ENCODE results near the gene ENAH. TPM values are rescaled to one million over a fixed set of nuclear protein-coding genes. Genes with fewer than 3 reads are reported as not detected.

Gene ENAH
- total RNA-seq, 1 experiment from 2014 or later: 216 TPM

DNA sequence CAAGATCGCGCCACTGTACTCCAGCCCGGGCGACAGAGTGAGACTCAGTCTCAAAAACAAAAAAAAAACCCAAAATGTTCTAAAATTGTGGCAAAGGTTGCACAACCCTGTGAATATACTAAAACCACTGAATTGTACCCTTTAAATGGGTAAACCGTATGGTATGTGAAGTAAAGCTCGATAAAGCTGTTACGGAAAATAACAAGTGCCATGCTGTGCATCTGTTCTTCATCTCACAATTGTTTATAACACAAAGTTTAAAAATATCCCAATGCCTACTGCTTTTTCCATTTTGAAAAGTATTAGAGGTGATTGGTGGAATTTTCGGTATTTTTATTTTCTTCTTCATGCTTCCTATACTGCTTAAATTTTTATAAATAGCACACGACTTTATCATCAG is 111.5 kb downstream of the ENAH start:
- Histone ChIP-seq H3K27me3 (replicated peaks) (no peaks in the 10 kb centered on the region), H3K9me3 (replicated peaks) (no peaks in the 10 kb centered on the region), H3K4me3 (no peak overlapping the region), H3K27ac (no peak overlapping the region), H3K36me3 (0 out of 2 replicates have a peak, but pooled peaks cover 4% of the 10 kb centered on the region), H3K4me1 (replicated peaks) (no peaks in the 10 kb centered on the region)
- no peak for DNase-seq (ENCODE audit: low read depth in 1 of 2, low spot score in 2 of 2)

GRCh38 chr1:225539575-225539974 is 113.3 kb downstream of the ENAH start:
- no peak overlapping the region for H3K27ac ChIP-seq
- no peaks in the 10 kb centered on the region for H3K9me3 ChIP-seq (replicated peaks)
- no peaks in the 10 kb centered on the region for H3K27me3 ChIP-seq (replicated peaks)
- no peak for DNase-seq (ENCODE audit: low read depth in 1 of 2, low spot score in 2 of 2)
- no peaks in the 10 kb centered on the region for H3K4me1 ChIP-seq (replicated peaks)
- H3K4me3 ChIP-seq: no peak overlapping the region
- H3K36me3 ChIP-seq: 0 out of 2 replicates have a peak, but pooled peaks cover 4% of the 10 kb centered on the region

DNA sequence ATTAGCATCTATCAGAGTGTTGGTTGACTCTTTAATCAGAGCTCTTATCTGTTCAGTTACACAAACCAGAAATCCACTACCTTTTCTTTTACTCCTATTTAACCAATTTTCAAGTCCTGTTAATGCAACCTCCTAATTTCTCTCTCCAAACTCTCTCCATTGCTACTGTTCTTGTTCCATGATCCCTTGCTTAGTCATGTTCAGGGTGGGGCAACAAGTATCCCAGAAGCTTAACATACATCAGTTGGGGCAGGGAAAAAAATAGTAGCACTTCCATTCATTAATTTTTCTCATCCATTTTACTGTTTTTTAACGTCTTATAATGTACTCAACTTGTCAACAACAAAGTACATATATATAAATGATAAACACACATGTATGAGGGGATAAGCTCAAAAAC is 113.9 kb downstream of the ENAH start:
- Histone ChIP-seq H3K36me3 (0 out of 2 replicates have a peak, but pooled peaks cover 4% of the 10 kb centered on the region), H3K27me3 (replicated peaks) (no peaks in the 10 kb centered on the region), H3K27ac (no peak overlapping the region), H3K4me1 (replicated peaks) (no peaks in the 10 kb centered on the region), H3K4me3 (no peak overlapping the region), H3K9me3 (replicated peaks) (no peaks in the 10 kb centered on the region)
- no peak for DNase-seq (ENCODE audit: low read depth in 1 of 2, low spot score in 2 of 2)

DNA sequence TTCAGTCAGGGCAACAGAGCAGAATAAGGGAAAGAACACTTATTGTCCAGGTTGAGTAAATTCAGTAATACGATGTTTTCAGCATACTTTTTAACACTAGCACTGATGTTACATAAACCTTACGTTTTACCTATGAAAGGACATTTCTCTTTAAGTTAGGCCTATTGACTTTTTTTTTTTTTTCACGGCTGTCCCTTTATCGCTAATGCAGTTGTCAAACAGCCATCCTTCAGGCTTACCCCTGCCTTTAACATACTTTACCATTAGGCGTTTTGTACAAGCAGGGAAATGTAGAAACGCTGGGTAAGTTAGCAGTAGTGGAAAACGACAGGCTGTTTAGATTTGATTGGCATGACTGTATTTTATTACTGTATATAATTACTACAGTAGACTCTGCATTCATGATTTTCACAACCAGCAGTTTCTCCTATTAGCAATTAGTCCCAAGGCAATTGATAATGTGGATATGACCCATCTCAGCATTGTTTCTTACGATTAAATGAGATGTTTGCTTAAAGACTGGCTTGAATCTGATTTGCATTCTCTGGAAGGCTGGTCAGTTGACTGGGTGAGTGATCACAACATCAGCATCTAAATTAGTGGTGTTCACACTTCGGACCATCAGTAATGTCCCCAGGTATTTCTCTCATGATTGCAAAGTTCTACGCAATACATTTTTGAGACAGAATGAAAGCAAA is 115.2 kb downstream of the ENAH start:
- Histone ChIP-seq H3K9me3 (replicated peaks) (no peaks in the 10 kb centered on the region), H3K4me3 (no peak overlapping the region), H3K27ac (no peak overlapping the region), H3K27me3 (replicated peaks) (no peaks in the 10 kb centered on the region), H3K4me1 (replicated peaks) (no peaks in the 10 kb centered on the region), H3K36me3 (0 out of 2 replicates have a peak, but pooled peaks cover 4% of the 10 kb centered on the region)
- DNase-seq (ENCODE audit: low read depth in 1 of 2, low spot score in 2 of 2): no peak

DNA sequence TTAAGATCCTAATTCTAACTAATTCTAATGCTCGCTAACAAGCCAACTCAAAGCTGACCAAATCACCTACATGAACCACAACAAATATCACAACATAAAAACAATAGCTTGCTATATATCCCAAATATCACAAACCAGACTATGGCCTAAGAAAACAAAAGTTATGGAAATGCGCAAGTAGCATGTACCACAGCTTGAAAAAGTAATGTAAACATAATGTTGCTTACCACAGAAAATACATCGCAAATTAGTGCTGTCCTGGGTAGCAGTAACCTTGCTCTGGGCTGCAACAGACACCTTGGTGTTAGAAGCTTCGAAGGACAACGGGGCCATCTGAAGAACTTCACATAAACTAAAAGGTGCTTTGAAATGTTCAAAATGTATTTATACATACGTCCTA is 117.6 kb downstream of the ENAH start:
- Histone ChIP-seq H3K9me3 (replicated peaks) (no peaks in the 10 kb centered on the region), H3K27me3 (replicated peaks) (no peaks in the 10 kb centered on the region), H3K36me3 (no peaks in the 10 kb centered on the region), H3K4me1 (replicated peaks) (no peaks in the 10 kb centered on the region), H3K27ac (no peak overlapping the region), H3K4me3 (no peak overlapping the region)
- DNase-seq (ENCODE audit: low read depth in 1 of 2, low spot score in 2 of 2): no peak

- no peaks in the 10 kb centered on the region for H3K27me3 ChIP-seq (replicated peaks)
- no peaks in the 10 kb centered on the region for H3K9me3 ChIP-seq (replicated peaks)
- no peaks in the 10 kb centered on the region for H3K4me1 ChIP-seq (replicated peaks)
- no peak overlapping the region for H3K27ac ChIP-seq
- H3K36me3 ChIP-seq: peaks cover 2% of the 10 kb centered on the region; the same call in 1 of the 2 replicates
- DNase-seq (ENCODE audit: low read depth in 1 of 2, low spot score in 2 of 2): no peak
- H3K4me3 ChIP-seq: no peak overlapping the region
Measured at GRCh38 chr1:225534772-225535171, 118.2 kb downstream of the ENAH start.

- no peaks in the 10 kb centered on the region for H3K4me1 ChIP-seq (replicated peaks)
- no peaks in the 10 kb centered on the region for H3K27me3 ChIP-seq (replicated peaks)
- H3K4me3 ChIP-seq: no peak overlapping the region
- DNase-seq (ENCODE audit: low read depth in 1 of 2, low spot score in 2 of 2): no peak
- no peaks in the 10 kb centered on the region for H3K9me3 ChIP-seq (replicated peaks)
- H3K27ac ChIP-seq: no peak overlapping the region
- peaks cover 9% of the 10 kb centered on the region; the same call in 1 of the 2 replicates for H3K36me3 ChIP-seq
Measured at GRCh38 chr1:225534135-225534534, 118.8 kb downstream of the ENAH start.

DNA sequence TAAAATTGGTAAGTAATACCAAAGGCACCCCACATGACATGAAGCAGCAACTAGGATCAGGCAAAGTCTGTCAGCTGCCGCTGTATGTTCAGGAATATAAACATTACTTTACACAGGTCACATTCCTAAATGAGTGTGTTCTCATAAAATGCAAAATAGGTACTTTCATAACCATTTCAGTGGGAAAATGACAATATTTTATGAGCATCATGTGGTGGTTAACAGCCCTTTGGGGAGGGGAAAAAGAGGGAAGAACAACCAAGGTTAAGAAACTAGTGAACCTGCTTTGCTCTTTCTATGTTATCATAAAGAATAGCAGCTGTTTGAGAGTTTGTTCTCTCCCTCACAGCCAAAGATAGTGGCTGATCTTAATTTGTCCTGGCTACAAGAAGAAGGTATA is 119.7 kb downstream of the ENAH start:
- Histone ChIP-seq H3K9me3 (replicated peaks) (no peaks in the 10 kb centered on the region), H3K4me3 (no peak overlapping the region), H3K27ac (no peak overlapping the region), H3K27me3 (replicated peaks) (no peaks in the 10 kb centered on the region), H3K36me3 (peaks cover 15% of the 10 kb centered on the region), H3K4me1 (replicated peaks) (no peaks in the 10 kb centered on the region)
- no peak for DNase-seq (ENCODE audit: low read depth in 1 of 2, low spot score in 2 of 2)

DNA sequence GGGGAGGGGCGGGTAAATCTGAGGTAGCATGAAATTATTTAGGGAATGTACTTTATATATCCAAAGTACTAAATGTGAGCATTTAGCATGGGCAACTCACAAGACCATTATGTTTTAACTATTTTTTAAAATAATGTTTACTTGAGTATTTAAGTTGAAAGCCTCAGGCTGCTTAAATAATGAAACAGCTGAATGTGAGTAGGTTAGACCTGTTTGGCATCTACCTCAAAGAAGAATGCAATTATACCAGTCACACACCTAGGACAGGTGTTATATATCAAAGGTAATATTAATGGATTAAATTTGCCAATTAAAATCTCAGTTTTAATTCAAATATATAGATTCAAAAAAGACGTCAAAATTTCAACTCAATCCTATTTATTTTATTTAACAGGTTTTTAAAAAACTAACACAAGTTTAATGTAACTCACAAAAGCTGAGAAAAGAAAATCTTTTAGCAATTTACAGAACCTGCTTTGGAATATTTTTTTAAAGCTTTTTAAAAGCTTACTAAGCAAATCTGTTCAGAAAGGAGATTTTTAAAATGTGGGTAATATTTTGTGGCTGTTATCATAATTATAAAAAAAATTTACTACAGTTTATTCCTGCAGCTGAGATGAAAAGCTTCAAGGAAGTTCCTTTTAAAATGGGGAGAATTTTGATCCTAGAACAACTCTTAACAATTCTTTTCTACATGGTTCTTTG is 120.5 kb downstream of the ENAH start:
- Histone ChIP-seq H3K9me3 (replicated peaks) (no peaks in the 10 kb centered on the region), H3K27ac (no peak overlapping the region), H3K4me1 (replicated peaks) (no peaks in the 10 kb centered on the region), H3K4me3 (no peak overlapping the region), H3K27me3 (replicated peaks) (no peaks in the 10 kb centered on the region), H3K36me3 (peaks cover 23% of the 10 kb centered on the region)
- no peak for DNase-seq (ENCODE audit: low read depth in 1 of 2, low spot score in 2 of 2)

DNA sequence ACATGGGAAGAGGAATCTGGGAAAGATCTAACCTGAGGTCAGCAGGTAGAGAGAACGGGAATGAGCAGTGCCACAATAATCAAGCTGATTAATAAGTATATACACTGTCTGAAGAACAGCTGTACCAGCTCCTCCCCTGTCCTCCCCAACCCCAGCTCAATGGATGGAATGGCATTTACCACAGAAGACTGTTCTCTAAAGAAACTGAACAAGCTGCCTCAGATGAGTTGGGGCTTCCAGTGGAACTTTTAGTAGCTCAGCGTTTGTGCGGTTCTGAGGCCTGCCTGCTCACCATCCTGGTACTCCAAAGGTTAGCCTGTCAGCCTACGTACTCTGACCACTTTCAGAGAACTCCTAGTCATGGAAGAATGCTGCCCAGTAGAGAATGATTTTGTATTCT is 123.2 kb downstream of the ENAH start:
- H3K27ac ChIP-seq: no peak overlapping the region
- H3K27me3 ChIP-seq (replicated peaks): no peaks in the 10 kb centered on the region
- no peaks in the 10 kb centered on the region for H3K9me3 ChIP-seq (replicated peaks)
- H3K4me1 ChIP-seq (replicated peaks): no peaks in the 10 kb centered on the region
- no peak for DNase-seq (ENCODE audit: low read depth in 1 of 2, low spot score in 2 of 2)
- H3K36me3 ChIP-seq: peaks cover 23% of the 10 kb centered on the region
- H3K4me3 ChIP-seq: no peak overlapping the region

GRCh38 chr1:225527575-225527974 is 125.3 kb downstream of the ENAH start:
- Histone ChIP-seq H3K27ac (no peak overlapping the region), H3K4me1 (replicated peaks) (no peaks in the 10 kb centered on the region), H3K27me3 (replicated peaks) (no peaks in the 10 kb centered on the region), H3K36me3 (peaks cover 23% of the 10 kb centered on the region), H3K9me3 (replicated peaks) (no peaks in the 10 kb centered on the region), H3K4me3 (no peak overlapping the region)
- DNase-seq (ENCODE audit: low read depth in 1 of 2, low spot score in 2 of 2): no peak

DNA sequence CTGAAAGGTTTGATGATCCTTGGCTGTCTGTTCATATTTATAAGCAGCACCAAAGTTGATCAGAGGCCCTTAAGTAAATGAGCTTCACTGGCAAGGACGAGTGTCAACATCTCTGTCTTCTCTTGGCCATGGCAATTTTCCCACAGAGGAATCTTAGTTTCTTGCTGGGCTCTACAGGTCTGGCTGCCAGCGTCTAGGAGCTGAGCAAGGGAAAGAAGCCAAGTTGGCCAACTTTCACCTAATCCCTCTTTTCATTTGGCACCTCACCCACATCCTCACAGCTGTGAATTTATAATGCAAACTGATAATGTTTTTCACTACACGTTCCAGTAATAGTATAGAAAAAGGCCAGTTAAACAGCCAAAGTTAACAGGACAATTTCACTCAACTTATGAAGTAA is 126.0 kb downstream of the ENAH start:
- Histone ChIP-seq H3K36me3 (peaks cover 23% of the 10 kb centered on the region), H3K4me3 (no peak overlapping the region), H3K27ac (no peak overlapping the region), H3K4me1 (replicated peaks) (no peaks in the 10 kb centered on the region), H3K9me3 (replicated peaks) (no peaks in the 10 kb centered on the region), H3K27me3 (replicated peaks) (no peaks in the 10 kb centered on the region)
- DNase-seq (ENCODE audit: low read depth in 1 of 2, low spot score in 2 of 2): no peak

DNA sequence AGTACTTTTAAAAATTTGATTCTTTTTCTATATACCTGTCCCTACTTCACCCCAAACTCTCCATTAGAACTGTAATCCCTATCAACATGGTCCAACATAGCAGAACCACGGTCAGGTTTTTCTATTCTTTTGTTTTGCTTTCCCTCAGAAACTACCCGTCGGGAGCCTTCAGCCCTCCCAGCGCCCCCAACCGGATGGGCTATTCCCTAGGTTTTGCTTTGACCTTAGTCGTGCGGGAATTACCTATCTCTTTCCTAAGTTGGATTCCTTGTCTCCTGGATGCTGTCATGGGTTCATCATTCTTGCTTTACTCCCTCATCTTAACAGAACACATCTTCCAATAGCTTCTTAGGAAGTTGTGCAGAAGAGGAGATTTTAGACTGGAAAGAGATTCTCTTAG is 127.5 kb downstream of the ENAH start:
- no peak for DNase-seq (ENCODE audit: low read depth in 1 of 2, low spot score in 2 of 2)
- Histone ChIP-seq H3K9me3 (replicated peaks) (no peaks in the 10 kb centered on the region), H3K4me3 (no peak overlapping the region), H3K27me3 (replicated peaks) (no peaks in the 10 kb centered on the region), H3K36me3 (peaks cover 23% of the 10 kb centered on the region), H3K4me1 (replicated peaks) (no peaks in the 10 kb centered on the region), H3K27ac (no peak overlapping the region)

GRCh38 chr1:225524570-225524969 is 128.4 kb downstream of the ENAH start:
- no peak overlapping the region for H3K4me3 ChIP-seq
- H3K27me3 ChIP-seq (replicated peaks): no peaks in the 10 kb centered on the region
- no peak for DNase-seq (ENCODE audit: low read depth in 1 of 2, low spot score in 2 of 2)
- no peaks in the 10 kb centered on the region for H3K4me1 ChIP-seq (replicated peaks)
- H3K36me3 ChIP-seq: peaks cover 20% of the 10 kb centered on the region
- no peak overlapping the region for H3K27ac ChIP-seq
- no peaks in the 10 kb centered on the region for H3K9me3 ChIP-seq (replicated peaks)

All from SJSA1 (cell line).